ENCODE results near the gene ATXN3L. TPM values are rescaled to one million over a fixed set of nuclear protein-coding genes. Genes with fewer than 3 reads are reported as not detected.

The ATXN3L gene
- total and polyA plus RNA-seq, 9 donors: not detected

DNA sequence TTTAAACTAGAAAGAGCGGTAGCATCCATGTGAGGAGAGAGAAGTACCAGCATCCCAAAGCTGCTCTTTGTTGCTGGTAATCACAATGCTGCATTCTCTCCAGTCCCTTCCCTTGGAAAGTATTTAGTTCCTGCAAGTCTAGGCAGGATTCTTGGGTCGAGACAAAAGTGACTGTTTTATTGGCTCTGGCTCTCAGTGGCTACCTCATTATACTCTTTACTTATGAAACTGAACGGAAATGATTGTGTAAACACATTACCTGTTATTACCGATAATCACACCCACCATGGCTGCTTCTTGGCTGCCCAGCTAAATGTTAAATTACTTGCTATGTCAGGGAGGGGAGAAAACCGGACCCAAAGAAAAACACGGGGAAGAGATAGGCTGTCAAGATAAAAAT is 26.2 kb downstream of the ATXN3L start:
- no peak for TF ChIP-seq POLR2A (IDR thresholded peaks at IDR 0.05)
- TF ChIP-seq, protein P1, sequence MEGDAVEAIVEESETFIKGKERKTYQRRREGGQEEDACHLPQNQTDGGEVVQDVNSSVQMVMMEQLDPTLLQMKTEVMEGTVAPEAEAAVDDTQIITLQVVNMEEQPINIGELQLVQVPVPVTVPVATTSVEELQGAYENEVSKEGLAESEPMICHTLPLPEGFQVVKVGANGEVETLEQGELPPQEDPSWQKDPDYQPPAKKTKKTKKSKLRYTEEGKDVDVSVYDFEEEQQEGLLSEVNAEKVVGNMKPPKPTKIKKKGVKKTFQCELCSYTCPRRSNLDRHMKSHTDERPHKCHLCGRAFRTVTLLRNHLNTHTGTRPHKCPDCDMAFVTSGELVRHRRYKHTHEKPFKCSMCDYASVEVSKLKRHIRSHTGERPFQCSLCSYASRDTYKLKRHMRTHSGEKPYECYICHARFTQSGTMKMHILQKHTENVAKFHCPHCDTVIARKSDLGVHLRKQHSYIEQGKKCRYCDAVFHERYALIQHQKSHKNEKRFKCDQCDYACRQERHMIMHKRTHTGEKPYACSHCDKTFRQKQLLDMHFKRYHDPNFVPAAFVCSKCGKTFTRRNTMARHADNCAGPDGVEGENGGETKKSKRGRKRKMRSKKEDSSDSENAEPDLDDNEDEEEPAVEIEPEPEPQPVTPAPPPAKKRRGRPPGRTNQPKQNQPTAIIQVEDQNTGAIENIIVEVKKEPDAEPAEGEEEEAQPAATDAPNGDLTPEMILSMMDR (IDR thresholded peaks at IDR 0.05): no peak
- TF ChIP-seq EP300 (IDR thresholded peaks at IDR 0.05): no peak
- Histone ChIP-seq H3K9me3 (no peaks in the 10 kb centered on the region), H3K4me3 (no peak overlapping the region), H3K4me1 (ENCODE audit: insufficient read depth) (no peaks in the 10 kb centered on the region), H3K27ac (no peak overlapping the region), H3K36me3 (no peaks in the 10 kb centered on the region), H3K27me3 (no peaks in the 10 kb centered on the region)
- intact Hi-C loops (cut with DNase I): no loop called here
- DNase-seq: no peak
- WGBS, 3 donors: 67 to 69% (median 68%) methylated on average over 6 of the region's 6 CpGs

DNA sequence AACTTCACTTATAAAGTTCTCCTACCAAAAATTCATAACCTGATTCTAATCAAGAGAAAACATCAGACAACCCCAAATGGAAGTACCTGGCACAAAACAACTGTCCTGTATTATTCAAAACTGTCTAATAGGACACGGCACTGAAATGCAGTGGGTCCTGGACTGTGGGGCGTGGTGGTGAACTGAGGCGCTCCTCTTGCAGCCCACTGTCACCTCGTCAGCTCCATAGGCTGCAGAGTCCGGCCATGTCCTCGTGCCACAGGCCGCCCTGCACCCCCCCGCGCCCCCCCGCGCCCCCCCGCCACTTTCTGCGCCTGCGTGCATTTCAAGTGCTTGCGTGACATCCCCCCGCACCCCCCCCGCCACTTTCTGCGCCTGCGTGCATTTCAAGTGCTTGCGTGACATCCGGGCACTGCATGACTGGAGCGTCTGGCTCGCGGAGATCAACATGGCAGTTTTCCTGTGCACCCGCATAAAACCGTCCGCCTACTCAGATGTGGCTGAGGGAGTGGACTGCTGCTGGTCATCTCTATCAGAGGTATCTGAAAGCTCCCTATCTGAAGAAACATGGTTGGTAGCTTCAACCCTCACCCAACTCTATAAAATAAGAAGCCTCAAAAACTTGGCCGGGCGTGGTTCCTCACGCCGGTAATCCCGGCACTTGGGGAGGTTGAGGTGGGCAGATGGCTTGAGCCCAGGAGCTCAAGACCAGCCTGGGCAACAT is 28.8 kb downstream of the ATXN3L start:
- WGBS, 3 donors: 92 to 95% (median 94%) methylated on average over 32 of the region's 32 CpGs
- no peak overlapping the region for H3K27ac ChIP-seq
- H3K4me3 ChIP-seq: no peak overlapping the region
- DNase-seq: no peak
- no peaks in the 10 kb centered on the region for H3K9me3 ChIP-seq
- TF ChIP-seq, protein P1 (IDR thresholded peaks at IDR 0.05): no peak
- no peak for TF ChIP-seq EP300 (IDR thresholded peaks at IDR 0.05)
- TF ChIP-seq POLR2A (IDR thresholded peaks at IDR 0.05): no peak
- no peaks in the 10 kb centered on the region for H3K27me3 ChIP-seq
- no peaks in the 10 kb centered on the region for H3K36me3 ChIP-seq
- intact Hi-C loops (cut with DNase I): no loop called here
- H3K4me1 ChIP-seq (ENCODE audit: insufficient read depth): no peaks in the 10 kb centered on the region

DNA sequence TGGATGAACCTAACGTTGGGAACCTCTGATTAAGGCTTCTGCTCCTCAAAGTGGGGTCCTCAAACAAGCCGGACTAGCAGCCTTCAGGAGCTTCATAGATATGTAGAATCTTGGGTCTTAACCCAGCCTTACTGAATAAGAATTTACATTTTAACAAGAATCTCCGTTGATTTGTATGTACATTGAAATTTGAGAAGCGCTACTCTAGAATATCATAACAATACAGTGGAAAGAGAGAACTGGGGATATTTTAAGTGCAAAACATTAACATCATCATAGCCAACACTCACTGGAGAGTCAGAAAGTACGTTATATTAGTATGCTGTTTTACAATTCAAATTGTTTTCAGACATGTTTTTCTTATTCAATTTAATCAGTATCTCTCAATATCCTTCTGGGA is 31.2 kb downstream of the ATXN3L start:
- H3K4me1 ChIP-seq (ENCODE audit: insufficient read depth): no peaks in the 10 kb centered on the region
- TF ChIP-seq EP300 (IDR thresholded peaks at IDR 0.05): no peak
- TF ChIP-seq, protein P1 (IDR thresholded peaks at IDR 0.05): no peak
- TF ChIP-seq POLR2A (IDR thresholded peaks at IDR 0.05): no peak
- intact Hi-C loops (cut with DNase I): no loop called here
- no peaks in the 10 kb centered on the region for H3K27me3 ChIP-seq
- 66 to 78% (median 70%) methylated on average over 5 of the region's 5 CpGs for WGBS, 3 donors
- H3K36me3 ChIP-seq: no peaks in the 10 kb centered on the region
- no peak for DNase-seq
- H3K4me3 ChIP-seq: no peak overlapping the region
- no peak overlapping the region for H3K27ac ChIP-seq
- H3K9me3 ChIP-seq: peaks cover 0 to 3% of the 10 kb centered on the region in 2 donors

DNA sequence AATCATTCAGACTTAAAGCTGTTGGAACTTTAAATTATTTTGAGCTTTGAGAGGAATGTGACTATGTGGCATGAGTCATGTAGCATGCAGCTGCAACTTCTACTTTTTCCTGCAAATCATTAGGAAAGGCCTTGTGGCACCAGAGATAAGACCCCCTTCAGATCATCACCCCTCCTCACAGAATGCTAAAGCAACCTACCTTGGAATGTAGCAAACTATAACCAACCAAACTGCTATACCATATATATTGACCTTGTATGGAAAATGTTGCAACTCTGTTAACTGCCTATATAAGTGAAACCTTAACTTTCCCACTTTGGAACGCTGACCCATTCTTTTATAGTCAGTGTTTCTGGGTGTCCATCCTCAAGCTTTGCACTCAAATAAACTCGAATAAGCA is 32.0 kb downstream of the ATXN3L start:
- Histone ChIP-seq H3K9me3 (peaks cover 0 to 3% of the 10 kb centered on the region in 2 donors), H3K4me1 (ENCODE audit: insufficient read depth) (no peaks in the 10 kb centered on the region), H3K36me3 (no peaks in the 10 kb centered on the region), H3K4me3 (no peak overlapping the region), H3K27me3 (no peaks in the 10 kb centered on the region), H3K27ac (no peak overlapping the region)
- TF ChIP-seq EP300 (IDR thresholded peaks at IDR 0.05) (no peak), POLR2A (IDR thresholded peaks at IDR 0.05) (no peak)
- TF ChIP-seq, protein P1 (IDR thresholded peaks at IDR 0.05): no peak
- intact Hi-C loops (cut with DNase I): no loop called here
- 62 to 71% (median 62%) methylated on average over 2 of the region's 2 CpGs for WGBS, 3 donors
- DNase-seq: no peak

Data from ovary (tissue), 9 donors.